PFSK-1 (cell line): ENCODE measurements around the gene C5orf58.

Source experiments
- TAF1 ChIP-seq: IDR thresholded peaks from 2 replicates; pipeline ENCODE4 v1.6.1; 2012; ENCODE audit warnings: low read length, control low read depth, borderline replicate concordance; ENCODE audit not compliant: insufficient read depth
- TF ChIP-seq, protein P1 (sequence below), 2 experiments: IDR thresholded peaks; 2 replicates each; pipeline versions ENCODE4 v1.6.1 to v1.8.0; 2011 to 2012; ENCODE audit warnings: low read depth in 2 of 2, low read length in 2 of 2, control low read depth in 1 of 2, inconsistent platforms in 1 of 2, mild to moderate bottlenecking in 1 of 2, moderate library complexity in 1 of 2; ENCODE audit not compliant: insufficient read depth in 1 of 2

DNA sequence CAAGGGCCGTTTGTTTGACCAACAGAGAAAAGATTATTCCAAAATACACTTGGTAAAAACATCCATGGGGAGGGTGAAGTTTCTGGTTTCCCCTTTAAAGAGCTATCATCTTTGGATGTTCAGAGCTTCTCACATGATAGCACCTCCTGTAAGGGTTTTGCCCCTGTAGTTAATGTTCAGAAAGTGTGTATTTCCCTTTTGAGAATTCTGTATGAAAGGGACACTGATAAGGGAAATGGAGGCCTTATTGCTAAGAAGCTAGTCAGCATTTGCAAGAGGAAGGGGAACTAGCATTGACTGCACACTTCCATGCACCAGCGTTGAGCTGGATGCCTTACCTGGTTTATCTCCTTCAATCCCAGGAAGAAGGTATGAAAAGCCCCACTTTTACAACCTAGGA lies 31.5 kb upstream of the C5orf58 start:
- no peak for TF ChIP-seq TAF1
- TF ChIP-seq, protein P1, sequence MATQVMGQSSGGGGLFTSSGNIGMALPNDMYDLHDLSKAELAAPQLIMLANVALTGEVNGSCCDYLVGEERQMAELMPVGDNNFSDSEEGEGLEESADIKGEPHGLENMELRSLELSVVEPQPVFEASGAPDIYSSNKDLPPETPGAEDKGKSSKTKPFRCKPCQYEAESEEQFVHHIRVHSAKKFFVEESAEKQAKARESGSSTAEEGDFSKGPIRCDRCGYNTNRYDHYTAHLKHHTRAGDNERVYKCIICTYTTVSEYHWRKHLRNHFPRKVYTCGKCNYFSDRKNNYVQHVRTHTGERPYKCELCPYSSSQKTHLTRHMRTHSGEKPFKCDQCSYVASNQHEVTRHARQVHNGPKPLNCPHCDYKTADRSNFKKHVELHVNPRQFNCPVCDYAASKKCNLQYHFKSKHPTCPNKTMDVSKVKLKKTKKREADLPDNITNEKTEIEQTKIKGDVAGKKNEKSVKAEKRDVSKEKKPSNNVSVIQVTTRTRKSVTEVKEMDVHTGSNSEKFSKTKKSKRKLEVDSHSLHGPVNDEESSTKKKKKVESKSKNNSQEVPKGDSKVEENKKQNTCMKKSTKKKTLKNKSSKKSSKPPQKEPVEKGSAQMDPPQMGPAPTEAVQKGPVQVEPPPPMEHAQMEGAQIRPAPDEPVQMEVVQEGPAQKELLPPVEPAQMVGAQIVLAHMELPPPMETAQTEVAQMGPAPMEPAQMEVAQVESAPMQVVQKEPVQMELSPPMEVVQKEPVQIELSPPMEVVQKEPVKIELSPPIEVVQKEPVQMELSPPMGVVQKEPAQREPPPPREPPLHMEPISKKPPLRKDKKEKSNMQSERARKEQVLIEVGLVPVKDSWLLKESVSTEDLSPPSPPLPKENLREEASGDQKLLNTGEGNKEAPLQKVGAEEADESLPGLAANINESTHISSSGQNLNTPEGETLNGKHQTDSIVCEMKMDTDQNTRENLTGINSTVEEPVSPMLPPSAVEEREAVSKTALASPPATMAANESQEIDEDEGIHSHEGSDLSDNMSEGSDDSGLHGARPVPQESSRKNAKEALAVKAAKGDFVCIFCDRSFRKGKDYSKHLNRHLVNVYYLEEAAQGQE (IDR thresholded peaks at IDR 0.05; ENCODE audit: insufficient read depth in 1 of 2, low read depth in 2 of 2, low read length in 2 of 2) = no peak
